NCI-H2227 (cell line): ENCODE measurements around the gene CCDC74B.

Source experiments
- DNase-seq: peaks from one replicate; lab custom pipeline; 2025; ENCODE audit not compliant: unreplicated experiment; lab: John Stamatoyannopoulos, UW

CCDC74B gene

DNA sequence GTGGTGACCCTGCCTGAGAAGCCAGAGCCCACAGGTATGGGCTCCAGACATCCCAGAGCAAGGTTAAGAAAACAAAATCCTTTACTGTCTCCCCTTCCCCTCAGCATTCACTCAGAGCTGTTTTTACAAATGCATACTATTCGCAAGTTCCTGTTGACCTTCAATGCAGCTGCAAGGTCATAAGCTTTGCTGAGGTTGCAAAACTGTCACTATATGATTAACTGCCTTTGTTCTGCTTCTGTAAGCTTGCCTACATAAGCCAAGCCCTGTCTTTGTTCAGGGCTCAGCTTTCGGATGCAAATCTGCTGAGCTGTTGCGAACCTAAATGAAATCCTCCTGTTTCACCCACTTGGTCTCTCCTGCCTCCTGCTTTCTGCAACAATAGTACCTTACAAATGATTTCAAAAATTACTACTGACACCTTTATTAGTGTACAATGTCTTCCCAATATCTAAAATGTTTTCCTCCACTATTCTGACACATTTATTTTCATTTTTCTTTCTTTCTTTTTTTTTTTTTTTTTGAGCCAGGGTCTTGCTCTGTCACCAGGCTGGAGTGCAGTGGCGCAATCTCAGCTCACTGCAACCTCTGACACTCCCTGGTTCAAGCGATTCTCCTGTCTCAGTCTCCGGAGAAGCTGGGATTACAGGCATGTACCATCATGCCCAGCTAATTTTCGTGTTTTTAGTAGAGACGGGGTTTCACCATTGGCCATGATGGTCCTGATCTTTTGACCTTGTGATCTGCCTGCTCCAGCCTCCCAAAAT lies 42.1 kb downstream of the CCDC74B start:
- DNase-seq: peak; percentile 69
